ENCODE data around the gene HBS1L. TPM values are rescaled to one million over a fixed set of nuclear protein-coding genes. Genes with fewer than 3 reads are reported as not detected.

HBS1L gene
- total RNA-seq, 4 donors from 2014 or later: 23.8 to 116 (median 69.2) TPM

DNA sequence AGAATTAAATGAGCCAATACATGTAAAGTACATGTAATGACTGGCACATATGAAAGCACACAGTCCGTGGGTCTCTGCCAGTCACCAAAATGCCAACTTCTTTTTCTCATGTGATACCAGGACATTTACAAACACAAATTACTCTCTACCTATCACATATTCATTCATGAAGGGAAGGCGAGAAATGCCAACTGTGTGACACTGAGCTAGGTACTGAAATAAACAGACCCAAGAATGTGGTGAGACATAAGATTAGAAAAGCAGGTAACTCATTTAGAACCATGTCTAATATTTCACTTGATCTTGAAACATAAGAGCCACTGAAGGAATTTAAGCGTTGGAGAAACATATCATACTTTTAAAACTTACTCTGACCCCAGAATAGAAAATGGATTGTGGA lies 41.4 kb downstream of the HBS1L start:
- no peak overlapping the region for H3K4me3 ChIP-seq
- no peaks in the 10 kb centered on the region for H3K9me3 ChIP-seq
- H3K4me1 ChIP-seq: no peaks in the 10 kb centered on the region
- no peak for TF ChIP-seq POLR2A (IDR thresholded peaks at IDR 0.05)
- no peak for DNase-seq
- intact Hi-C loops (cut with DNase I; ENCODE audit: low total_unique reads): no loop called here
- H3K27me3 ChIP-seq: no peaks in the 10 kb centered on the region
- no peaks in the 10 kb centered on the region for H3K36me3 ChIP-seq
- H3K27ac ChIP-seq: no peak overlapping the region

DNA sequence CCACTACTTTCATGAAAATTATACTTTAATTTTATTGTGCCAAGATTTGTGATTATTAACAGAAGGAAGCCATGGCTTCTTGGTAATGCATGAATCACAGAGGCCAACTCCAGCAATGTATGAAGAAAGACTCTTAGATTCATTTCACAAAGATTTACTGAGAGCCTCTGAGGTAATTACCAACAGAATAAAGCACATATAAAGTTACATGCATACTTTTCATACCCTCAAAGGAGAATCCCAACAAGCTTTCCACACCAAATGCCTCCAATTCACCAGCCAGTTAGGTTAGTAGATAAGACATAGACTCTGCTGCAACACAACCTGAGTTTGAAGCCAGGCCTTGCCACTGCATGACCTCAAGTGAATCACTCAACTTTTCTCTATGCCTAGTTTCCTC lies 41.9 kb downstream of the HBS1L start:
- Histone ChIP-seq H3K4me3 (no peak overlapping the region), H3K27me3 (no peaks in the 10 kb centered on the region), H3K4me1 (no peaks in the 10 kb centered on the region), H3K36me3 (no peaks in the 10 kb centered on the region), H3K9me3 (no peaks in the 10 kb centered on the region), H3K27ac (no peak overlapping the region)
- no peak for DNase-seq
- intact Hi-C loops (cut with DNase I; ENCODE audit: low total_unique reads): no loop called here
- TF ChIP-seq, protein P1, sequence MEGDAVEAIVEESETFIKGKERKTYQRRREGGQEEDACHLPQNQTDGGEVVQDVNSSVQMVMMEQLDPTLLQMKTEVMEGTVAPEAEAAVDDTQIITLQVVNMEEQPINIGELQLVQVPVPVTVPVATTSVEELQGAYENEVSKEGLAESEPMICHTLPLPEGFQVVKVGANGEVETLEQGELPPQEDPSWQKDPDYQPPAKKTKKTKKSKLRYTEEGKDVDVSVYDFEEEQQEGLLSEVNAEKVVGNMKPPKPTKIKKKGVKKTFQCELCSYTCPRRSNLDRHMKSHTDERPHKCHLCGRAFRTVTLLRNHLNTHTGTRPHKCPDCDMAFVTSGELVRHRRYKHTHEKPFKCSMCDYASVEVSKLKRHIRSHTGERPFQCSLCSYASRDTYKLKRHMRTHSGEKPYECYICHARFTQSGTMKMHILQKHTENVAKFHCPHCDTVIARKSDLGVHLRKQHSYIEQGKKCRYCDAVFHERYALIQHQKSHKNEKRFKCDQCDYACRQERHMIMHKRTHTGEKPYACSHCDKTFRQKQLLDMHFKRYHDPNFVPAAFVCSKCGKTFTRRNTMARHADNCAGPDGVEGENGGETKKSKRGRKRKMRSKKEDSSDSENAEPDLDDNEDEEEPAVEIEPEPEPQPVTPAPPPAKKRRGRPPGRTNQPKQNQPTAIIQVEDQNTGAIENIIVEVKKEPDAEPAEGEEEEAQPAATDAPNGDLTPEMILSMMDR (IDR thresholded peaks at IDR 0.05): no peak
- no peak for TF ChIP-seq POLR2A (IDR thresholded peaks at IDR 0.05)

DNA sequence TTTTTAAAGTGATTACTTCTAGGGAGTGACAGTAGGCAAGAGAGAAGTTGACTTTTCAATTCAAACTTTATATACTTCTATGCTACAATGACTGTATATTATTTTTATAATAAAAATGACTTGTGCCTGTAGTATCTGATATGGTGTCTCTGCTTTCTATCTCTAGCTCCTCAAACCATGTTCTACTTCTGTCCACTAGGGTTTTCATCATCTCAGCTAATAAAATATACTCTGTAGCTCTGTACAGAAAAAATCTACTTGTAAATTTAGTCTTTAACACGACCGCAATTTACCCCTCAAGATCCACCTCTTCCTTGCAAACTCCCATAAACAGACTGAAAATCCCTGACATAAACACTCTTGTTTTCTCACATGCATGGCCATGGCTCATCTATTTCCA lies 42.3 kb downstream of the HBS1L start:
- no peaks in the 10 kb centered on the region for H3K4me1 ChIP-seq
- intact Hi-C loops (cut with DNase I; ENCODE audit: low total_unique reads): no loop called here
- DNase-seq: no peak
- TF ChIP-seq, protein P1 (IDR thresholded peaks at IDR 0.05): no peak
- no peak for TF ChIP-seq POLR2A (IDR thresholded peaks at IDR 0.05)
- no peak overlapping the region for H3K4me3 ChIP-seq
- H3K27me3 ChIP-seq: no peaks in the 10 kb centered on the region
- H3K9me3 ChIP-seq: no peaks in the 10 kb centered on the region
- no peak overlapping the region for H3K27ac ChIP-seq
- no peaks in the 10 kb centered on the region for H3K36me3 ChIP-seq

DNA sequence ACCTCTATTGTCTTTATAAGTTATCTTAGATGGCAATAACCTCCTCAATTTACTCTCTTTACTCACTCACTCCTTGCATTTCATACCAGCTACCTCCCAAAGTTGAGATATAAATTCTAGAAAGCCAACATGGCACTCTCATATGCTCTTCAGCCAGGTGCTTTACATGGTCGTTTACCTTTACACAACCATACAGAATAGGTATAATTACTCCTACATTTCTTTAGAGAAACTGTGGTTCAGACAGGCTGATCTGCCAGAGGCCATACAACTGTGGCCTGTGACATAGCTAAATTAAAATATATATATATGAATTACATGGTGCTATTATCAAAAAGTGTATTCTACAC lies 45.7 kb downstream of the HBS1L start:
- no peak overlapping the region for H3K27ac ChIP-seq
- intact Hi-C loops (cut with DNase I; ENCODE audit: low total_unique reads): no loop called here

DNA sequence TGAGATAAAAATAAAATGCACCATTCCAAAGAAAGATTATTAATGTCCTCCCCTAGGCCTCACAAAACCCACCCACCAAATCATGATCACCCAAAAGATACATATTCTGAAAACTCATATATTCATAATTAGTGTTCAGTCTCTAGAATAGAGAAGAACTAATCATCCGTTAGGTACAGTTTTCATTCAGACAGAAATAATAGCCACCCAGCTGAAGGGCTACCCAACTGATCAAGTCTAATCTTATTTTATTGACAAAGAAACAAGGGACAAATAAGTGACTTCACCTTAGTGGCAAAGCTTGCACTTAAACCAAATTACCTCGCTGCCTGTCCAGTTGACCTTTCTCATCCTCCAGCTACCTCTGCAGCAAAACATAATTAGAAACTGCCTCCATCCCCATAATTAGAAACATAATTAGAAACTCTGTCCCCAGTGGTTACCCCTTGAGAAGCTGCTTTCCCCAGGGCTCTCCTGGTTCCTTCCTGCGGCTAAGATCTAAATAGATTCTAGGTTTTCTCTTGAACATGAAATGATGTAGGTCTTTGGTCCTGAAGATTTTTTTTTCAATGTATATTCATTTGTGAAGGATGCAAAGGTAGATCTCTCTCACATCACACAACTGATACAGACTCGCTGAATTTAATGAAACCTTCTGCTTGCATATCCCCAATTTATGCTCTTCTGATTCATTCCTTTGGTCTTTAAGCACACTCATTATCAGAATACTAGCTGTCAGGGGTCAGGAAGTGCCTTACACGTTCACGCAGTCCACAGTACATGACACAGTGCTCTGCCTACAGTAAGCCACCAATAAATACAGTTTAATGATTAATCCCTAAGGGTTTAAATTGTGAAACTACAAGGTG lies 46.3 kb downstream of the HBS1L start:
- H3K4me3 ChIP-seq: no peak overlapping the region
- no peak for DNase-seq
- intact Hi-C loops (cut with DNase I; ENCODE audit: low total_unique reads): no loop called here
- no peaks in the 10 kb centered on the region for H3K27me3 ChIP-seq
- no peaks in the 10 kb centered on the region for H3K4me1 ChIP-seq
- H3K9me3 ChIP-seq: no peaks in the 10 kb centered on the region
- TF ChIP-seq, protein P1 (IDR thresholded peaks at IDR 0.05): no peak
- no peak for TF ChIP-seq POLR2A (IDR thresholded peaks at IDR 0.05)
- no peaks in the 10 kb centered on the region for H3K36me3 ChIP-seq
- no peak overlapping the region for H3K27ac ChIP-seq

More for the DNA sequence above, 45.7 kb downstream of the HBS1L start:
- Histone ChIP-seq H3K36me3 (no peaks in the 10 kb centered on the region), H3K27me3 (no peaks in the 10 kb centered on the region), H3K4me3 (no peak overlapping the region), H3K4me1 (no peaks in the 10 kb centered on the region), H3K9me3 (no peaks in the 10 kb centered on the region)
- DNase-seq: no peak
- TF ChIP-seq POLR2A (IDR thresholded peaks at IDR 0.05): no peak
- TF ChIP-seq, protein P1 (IDR thresholded peaks at IDR 0.05): no peak

Measured in uterus (tissue), 4 donors.